AG10803 (cell line): Measurements from ENCODE around the gene CDC25A.

ENCODE experiments used
- DNase-seq: peaks from one replicate; pipeline ENCODE4 v3.0.0; 2010; ENCODE audit warnings: low read depth
- H3K4me3 ChIP-seq: 2 replicates; pipeline ENCODE4 v1.5.1; 2011; ENCODE audit warnings: mild to moderate bottlenecking, low read length, control low read depth
- TF ChIP-seq, protein P1 (sequence below): conservative IDR thresholded peaks from 2 replicates; pipeline ENCODE4 v1.5.1; 2011; ENCODE audit warnings: mild to moderate bottlenecking, low read length, control low read depth, inconsistent platforms

CDC25A gene

DNA sequence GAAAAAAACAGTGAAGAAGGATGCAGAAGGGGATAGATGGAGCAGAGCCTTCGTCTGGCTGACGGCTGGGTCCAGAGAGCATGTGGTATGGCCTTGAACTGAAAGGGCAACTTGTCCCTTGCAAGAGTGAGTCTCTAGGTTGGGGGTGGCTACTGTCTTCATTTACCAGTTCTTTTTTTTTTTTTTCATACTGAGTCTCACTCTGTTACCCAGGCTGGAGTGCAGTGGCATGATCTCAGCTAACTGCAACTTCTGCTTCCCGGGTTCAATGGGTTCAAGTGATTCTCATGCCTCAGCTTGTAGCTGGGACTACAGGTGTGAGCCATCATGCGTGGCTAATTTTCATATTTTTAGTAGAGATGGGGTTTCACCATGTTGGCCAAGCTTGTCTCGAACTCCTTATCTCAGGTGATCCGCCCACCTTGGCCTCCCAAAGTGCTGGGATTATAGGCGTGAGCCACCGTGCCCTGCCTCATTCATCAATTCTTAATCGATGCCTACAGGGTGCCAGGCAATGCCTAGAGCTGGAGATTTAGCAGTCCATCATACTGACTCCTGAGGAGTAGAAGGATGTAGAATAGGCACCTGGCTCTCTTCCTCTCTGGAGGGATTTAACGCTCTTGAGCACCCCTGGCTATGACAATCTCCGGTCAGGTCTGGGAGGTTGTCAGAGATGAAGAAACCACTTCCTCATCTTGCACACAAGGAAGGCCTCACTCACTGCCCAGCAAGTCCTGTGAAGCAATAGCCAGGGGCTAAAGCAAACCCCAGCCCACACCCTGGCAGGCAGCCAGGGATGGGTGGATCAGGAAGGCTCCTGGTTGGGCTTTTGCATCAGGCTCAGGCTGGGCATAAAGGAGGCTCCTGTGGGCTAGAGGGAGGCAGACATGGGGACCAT is 34.6 kb upstream of the CDC25A start, which contains the start of gene CAMP:
CAMP (plus strand) TSS at position 880 of the 898 bp plus-strand sequence; CDS start at position 897, 17 bp downstream.
- no peak within 1 kb of the TSS for H3K4me3 ChIP-seq
- TF ChIP-seq, protein P1, sequence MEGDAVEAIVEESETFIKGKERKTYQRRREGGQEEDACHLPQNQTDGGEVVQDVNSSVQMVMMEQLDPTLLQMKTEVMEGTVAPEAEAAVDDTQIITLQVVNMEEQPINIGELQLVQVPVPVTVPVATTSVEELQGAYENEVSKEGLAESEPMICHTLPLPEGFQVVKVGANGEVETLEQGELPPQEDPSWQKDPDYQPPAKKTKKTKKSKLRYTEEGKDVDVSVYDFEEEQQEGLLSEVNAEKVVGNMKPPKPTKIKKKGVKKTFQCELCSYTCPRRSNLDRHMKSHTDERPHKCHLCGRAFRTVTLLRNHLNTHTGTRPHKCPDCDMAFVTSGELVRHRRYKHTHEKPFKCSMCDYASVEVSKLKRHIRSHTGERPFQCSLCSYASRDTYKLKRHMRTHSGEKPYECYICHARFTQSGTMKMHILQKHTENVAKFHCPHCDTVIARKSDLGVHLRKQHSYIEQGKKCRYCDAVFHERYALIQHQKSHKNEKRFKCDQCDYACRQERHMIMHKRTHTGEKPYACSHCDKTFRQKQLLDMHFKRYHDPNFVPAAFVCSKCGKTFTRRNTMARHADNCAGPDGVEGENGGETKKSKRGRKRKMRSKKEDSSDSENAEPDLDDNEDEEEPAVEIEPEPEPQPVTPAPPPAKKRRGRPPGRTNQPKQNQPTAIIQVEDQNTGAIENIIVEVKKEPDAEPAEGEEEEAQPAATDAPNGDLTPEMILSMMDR = no peak
- DNase-seq = peak; percentile 38

DNA sequence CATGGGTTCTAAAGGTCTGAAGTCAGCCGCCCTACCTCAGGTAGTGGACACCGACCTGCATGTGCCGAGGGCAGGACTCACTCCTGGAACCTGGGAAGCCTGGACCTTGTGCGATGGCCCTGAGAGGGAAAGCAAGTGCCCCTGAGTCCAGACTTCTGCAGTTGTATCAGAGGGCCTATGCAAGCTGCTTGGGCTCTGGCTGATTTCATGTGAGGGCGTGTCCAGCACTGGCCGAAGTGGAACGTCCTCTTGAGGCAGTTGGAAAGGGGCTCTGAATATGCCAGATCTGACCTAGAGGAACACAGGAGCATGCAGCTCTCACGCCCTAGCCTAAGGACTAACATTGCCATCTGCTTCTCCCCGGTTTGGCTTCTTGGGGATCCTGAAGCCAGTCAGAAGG is 32.5 kb upstream of the CDC25A start:
- H3K4me3 ChIP-seq = no peak overlapping the region
- no peak for DNase-seq
- TF ChIP-seq, protein P1 = no peak

DNA sequence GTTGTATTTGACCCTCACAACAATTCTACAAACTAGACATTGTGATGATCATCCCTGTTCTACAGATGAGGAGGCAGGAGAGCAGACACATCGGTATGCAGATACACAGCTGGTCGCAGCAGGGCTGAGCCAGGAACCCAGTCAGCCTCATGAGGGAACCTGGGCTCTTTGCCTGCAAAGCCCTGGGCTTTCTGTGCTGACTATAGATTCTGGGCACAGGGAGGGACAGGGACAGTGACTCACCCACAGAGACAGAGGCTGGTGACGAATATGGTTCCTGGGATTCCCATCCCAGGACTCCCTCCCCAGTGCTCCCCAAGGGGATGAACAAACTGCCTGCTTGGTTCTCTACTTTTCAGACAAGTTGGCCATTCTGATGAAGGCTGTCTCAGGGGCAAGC is 31.3 kb upstream of the CDC25A start:
- TF ChIP-seq, protein P1 = no peak
- DNase-seq = peak; percentile 48
- H3K4me3 ChIP-seq = no peak overlapping the region

DNA sequence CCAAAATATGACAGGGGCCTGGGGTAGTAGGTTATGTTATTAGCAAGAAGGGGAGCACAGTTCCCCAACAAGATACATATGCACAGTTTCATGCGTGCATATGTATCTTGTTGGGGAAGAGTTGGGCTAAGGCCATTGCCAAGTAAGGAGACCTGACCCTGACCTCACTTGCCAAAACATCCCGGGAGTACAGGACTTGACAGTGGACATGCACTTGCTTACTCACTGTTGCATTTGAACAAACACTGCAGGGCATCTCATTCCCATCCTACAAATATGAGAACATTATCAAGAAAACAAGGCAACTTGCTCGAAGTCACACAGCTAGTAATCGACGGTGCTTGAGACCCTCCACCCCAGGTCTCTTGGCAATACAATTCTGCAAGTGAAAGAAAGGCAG is 30.3 kb upstream of the CDC25A start:
- TF ChIP-seq, protein P1 = no peak
- H3K4me3 ChIP-seq = no peak overlapping the region
- DNase-seq = no peak

DNA sequence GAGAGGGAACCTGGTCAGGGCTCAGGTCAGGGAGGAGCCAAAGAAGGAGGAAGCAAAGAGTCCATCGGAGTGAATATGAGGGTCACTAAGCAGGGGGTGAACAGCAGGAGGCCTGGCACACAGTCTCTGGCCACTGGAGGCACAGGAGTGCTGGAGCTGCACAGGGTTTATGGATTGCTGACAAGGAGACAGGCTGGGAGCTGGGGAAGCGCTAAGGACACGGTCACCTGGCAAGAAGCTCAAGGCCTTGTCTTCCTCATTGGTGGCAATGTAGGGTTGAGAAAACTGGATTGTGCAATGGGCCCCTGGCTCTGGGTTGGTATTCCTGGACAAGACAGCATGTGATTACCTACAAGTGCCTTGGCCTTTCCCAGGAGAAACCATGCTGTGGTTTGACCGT is 29.2 kb upstream of the CDC25A start:
- DNase-seq = no peak
- TF ChIP-seq, protein P1 = no peak
- no peak overlapping the region for H3K4me3 ChIP-seq

DNA sequence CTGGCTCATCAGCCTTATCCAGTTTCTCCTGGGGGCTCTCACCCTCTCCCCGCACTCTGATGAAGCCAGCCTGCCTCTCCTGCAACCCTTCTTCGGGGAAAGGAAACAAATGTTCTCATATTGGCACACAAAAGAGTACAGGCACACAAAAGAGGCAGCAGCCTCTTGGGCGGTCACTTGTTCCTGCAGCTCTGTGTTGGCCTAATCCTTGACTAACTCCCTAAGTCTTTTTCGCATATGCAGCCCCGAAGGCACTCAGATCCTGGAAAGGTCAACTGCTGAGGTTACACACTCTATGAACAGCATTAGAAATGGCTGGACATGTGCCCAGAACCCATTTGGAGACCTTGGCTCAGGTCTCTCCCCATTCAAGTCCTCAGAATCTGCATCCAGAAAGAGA is 27.7 kb upstream of the CDC25A start:
- TF ChIP-seq, protein P1 = no peak
- H3K4me3 ChIP-seq = no peak overlapping the region
- DNase-seq = no peak

DNA sequence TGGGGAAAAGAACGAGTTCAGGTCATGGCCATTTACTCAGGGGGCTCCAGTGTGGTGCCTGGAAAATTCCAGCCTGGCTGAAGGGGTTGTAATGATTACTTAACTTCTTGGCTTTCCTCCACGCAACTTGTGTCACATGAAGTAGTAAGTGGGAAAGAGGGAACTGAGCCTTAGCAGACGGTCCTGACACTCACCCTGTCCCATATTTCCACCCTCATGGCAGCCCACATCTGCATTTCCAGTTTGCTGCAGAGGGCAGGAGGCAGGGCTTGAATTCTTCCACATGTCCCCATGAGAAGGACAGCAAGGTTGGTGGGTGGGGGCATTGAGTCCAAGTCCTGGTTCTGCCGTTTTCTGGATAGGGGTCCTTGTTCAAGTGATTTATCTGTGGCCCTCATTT is 27.2 kb upstream of the CDC25A start:
- TF ChIP-seq, protein P1 = no peak
- peak; percentile 44 for DNase-seq
- H3K4me3 ChIP-seq = no peak overlapping the region
